Measurements from ENCODE around the gene MIA3. TPM values are rescaled to one million over a fixed set of nuclear protein-coding genes. Genes with fewer than 3 reads are reported as not detected.

MIA3 gene
- total RNA-seq, 2 donors from 2014 or later = 40.7 to 55.1 TPM

DNA sequence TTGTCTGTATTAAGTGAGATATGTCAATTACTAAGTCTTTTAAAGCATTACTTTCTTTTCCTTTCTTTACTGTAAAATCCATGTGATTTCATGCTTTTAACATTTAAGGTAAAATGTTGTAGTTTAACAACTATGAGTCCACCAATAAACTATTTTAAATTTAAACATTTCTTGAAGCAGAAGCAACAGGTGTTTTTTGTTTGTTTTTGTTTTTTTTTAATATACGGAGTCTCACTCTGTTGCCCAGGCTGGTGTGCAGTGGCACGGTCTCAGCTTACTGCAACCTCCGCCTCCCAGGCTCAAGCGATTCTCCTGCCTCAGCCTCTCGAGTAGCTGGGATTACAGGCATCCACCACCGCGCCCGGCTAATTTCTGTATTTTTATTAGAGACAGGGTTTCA is 78.8 kb downstream of the MIA3 start:
- no peaks in the 10 kb centered on the region for H3K9me3 Mint-ChIP-seq
- peaks cover 0 to 13% of the 10 kb centered on the region in 2 donors for H3K36me3 Mint-ChIP-seq
- no peak for ATAC-seq
- peak overlapping the region in 1 of 2 donors; percentile 87 for H3K27ac Mint-ChIP-seq
- no peak for DNase-seq (ENCODE audit: low spot score in 2 of 2)

DNA sequence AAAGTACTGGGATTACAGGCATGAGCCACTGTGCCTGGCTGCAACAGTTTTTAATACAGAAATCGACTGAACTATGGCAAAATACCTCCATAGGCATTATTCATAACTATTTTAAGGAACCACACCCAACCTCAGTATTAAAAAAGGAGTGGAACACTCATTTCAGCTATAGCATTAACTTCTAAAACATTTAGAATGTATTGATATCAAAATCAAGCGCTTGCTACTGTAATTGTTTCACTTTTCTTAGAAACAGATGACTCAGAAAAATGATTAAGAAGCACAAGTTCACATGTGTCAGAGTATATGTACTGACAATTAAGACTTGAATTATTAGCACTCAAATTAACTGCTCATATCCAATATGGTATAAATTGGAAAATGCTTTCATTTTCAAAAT is 79.3 kb downstream of the MIA3 start:
- H3K27ac Mint-ChIP-seq = peak overlapping the region in 1 of 2 donors; percentile 87
- H3K36me3 Mint-ChIP-seq = peaks cover under 1 to 13% of the 10 kb centered on the region in 2 donors
- ATAC-seq (peak in 1 of 2 donors; percentile 66), DNase-seq (ENCODE audit: low spot score in 2 of 2) (no peak)
- no peaks in the 10 kb centered on the region for H3K9me3 Mint-ChIP-seq

DNA sequence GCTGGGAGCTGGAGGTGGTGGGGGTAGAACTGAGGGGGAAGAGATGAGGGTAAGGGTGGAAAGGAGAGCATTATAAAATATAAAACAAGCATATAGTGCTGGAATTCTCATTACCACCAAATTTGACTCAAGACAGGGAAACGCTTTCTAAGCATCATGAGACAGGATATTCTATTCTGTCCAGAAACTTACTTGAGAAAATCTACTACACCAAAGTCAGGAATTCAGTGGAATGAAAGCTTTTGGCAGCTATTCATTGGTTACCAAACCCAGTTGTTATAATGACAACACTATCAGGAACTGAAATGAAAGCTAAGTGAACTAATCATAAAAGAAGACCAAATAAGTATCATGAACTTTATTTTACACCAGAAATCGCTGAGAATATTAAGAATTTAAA is 79.9 kb downstream of the MIA3 start:
- Mint-ChIP-seq H3K9me3 (no peaks in the 10 kb centered on the region), H3K36me3 (peaks cover 6 to 13% of the 10 kb centered on the region in 2 donors), H3K27ac (no peak overlapping the region)
- ATAC-seq (no peak), DNase-seq (ENCODE audit: low spot score in 2 of 2) (no peak)

DNA sequence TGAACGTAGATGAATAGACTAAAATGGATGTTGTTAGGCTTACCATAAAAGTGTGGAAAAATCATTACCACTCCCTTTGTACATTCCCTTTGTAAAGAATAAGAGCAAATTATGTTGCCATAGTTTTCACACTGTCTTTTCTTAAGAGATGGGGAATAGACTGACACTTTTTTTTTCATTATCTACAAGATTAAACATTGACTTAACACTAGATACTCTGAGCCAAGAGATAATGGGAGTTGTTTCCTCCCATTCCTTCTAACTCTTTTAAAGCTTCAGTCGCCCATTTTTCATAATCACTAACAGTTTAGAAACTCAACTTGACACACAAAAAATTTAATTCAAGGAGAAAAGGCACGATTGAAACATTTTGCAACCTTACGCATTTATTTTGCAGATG is 84.3 kb downstream of the MIA3 start:
- ATAC-seq (no peak), DNase-seq (ENCODE audit: low spot score in 2 of 2) (no peak)
- peaks cover 6 to 43% of the 10 kb centered on the region in 2 donors for H3K36me3 Mint-ChIP-seq
- no peak overlapping the region for H3K27ac Mint-ChIP-seq
- no peaks in the 10 kb centered on the region for H3K9me3 Mint-ChIP-seq

DNA sequence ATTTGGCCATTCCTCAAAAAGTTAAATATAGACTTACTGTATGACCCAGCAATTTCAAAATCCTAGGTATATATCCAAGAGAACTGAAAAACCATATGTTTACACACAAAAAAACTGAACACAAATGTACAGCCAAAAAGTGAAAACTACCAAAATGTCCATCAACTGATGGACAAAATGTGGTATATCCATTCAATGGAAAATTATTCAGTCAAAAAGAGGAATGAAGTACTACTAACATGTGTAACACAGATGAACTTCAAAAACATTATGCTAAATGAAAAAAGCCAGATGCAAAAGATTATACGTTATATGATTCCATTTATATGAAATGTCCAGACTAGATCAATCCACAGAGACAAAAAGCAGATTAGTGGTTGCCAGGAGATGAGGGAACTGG is 86.4 kb downstream of the MIA3 start:
- Mint-ChIP-seq H3K36me3 (peaks cover 6 to 47% of the 10 kb centered on the region in 2 donors), H3K9me3 (no peaks in the 10 kb centered on the region), H3K27ac (no peak overlapping the region)
- ATAC-seq (no peak), DNase-seq (ENCODE audit: low spot score in 2 of 2) (no peak)

DNA sequence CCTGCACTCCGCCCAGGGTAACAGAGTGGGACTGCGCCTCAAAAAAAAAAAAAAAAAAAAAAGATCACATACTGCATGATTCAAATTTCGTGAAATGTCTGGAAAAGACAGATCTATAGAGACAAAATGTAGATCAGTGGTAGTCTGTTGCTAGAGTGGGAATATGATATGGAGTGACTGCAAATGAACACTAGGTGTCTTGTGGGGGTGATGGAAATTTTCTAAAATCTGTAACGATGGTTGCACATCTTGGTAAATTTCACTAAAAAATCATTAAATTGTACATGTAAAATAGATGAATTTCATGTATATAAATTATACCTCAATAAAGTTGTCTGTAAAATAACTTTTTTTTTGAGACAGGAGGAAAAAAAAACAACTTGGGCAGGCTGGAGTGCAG is 88.9 kb downstream of the MIA3 start:
- no peak for ATAC-seq
- no peak for DNase-seq (ENCODE audit: low spot score in 2 of 2)
- H3K9me3 Mint-ChIP-seq = no peaks in the 10 kb centered on the region
- no peak overlapping the region for H3K27ac Mint-ChIP-seq
- peaks cover 21 to 59% of the 10 kb centered on the region in 2 donors for H3K36me3 Mint-ChIP-seq

DNA sequence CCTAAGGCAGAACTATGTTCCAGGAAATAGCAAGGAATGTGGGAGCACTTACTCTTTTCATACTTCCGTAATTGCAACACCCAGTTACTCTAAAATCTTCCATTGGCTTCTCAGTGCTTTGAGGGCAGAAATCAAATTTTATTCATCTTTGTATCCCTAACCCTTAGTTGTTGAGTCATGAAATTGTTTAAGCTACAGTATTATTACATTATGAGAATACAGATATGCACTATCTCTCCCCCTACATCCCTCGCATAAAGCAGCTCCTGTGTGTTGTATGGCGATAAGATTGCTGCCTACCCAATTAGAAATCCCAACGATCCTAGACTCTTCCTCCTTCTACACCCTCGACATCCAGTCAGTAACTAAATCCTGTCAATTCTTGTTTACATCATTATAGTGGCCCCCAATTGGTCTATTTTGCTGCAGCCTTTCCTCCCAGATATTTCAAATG is 91.8 kb downstream of the MIA3 start:
- H3K27ac Mint-ChIP-seq = no peak overlapping the region
- H3K36me3 Mint-ChIP-seq = peaks cover 35 to 65% of the 10 kb centered on the region in 2 donors
- no peak for ATAC-seq
- no peaks in the 10 kb centered on the region for H3K9me3 Mint-ChIP-seq
- DNase-seq (ENCODE audit: low spot score in 2 of 2) = no peak

DNA sequence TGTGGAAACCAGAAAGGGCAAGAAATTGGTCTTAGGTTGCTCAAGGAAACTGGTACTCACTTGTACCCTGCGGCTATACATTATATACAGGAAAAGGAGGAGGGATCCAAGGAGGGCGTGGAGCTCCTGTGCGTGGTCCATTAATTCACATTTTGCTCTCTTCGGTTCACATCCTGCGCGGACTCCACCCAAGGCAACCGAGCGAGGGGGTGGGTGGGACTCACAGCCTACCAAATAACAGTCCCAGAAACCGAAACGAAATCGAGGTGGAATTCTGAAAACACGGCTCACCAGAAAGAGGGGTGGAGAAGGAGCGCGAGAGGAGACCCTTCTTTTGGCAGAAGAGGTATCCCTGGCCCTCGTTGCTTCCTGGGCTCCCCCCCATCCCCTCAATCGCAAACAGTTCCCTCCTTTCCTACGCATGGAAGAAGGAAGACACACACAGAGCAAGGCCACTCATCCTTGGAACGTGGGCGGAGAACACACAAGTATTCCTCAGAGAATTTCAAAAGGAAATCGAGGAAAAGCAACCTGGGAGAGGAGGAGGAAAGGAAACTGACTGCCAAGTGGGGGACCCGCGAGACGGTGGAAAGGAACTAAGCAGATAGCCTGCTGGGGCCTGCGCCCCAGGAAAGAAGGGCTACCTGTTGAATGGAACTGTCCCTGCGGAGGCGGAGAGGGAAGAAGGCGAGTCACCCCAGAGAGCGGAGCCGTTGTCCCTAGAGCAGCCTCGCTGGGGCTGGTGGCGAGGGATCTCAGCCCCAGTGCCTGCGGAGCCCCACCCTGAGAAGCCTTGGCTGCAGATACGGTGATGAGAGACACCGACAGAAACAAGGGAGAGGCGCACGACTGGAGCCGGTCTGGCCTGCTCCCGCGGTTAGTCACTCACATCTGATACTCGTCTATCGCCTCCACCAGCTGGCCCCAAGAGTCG is 93.7 kb downstream of the MIA3 start:
- no peaks in the 10 kb centered on the region for H3K9me3 Mint-ChIP-seq
- H3K27ac Mint-ChIP-seq = peak overlapping the region; percentile 97 to 100
- peak; percentile 43 to 72 for DNase-seq (ENCODE audit: low spot score in 2 of 2)
- peaks cover 35 to 53% of the 10 kb centered on the region in 2 donors for H3K36me3 Mint-ChIP-seq
- peak; percentile 54 to 60 for ATAC-seq

DNA sequence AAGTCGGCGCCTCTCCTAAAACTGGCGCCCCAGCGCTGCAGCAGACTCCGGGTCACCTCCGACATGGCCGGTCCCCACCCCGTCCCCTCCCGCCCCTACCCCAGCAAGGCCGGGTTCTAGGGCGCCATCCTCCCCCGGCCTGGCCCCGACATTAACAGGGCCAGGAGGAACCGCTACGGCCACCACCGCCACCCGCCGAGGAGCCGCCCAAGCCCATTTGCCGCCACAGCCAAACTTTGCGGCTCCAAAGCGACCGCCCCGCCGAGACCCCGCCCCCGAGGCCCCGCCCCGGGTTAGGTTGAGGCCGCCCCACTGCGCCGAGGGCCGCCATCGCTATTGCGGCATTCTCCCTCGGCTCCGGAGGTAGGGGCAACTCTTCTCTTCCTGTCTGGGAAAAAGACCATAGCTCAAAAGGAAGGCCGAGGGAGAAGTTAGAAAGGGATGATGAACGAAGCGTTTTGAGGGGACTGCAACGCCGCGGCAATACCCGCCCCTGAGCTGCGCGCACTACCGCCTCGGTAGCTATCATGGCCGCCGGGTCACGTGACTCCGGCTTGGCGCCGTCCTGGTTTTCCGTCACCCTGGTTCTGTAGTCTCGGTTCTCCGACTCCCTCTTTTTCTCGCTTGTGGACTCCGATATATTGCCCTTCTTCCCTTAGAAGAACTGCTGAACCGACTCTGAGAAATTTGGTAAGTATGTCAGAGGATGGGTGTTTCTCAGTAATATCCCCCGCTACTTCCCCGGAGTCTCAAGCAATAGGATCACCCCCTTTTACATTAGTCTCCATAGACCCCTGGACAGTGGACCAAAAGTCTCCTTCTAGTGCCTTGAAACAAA is 94.6 kb downstream of the MIA3 start, which contains the start of the genes AIDA and BROX:
AIDA (minus strand) TSS at position 239 of the 838 bp plus-strand sequence; CDS start at position 65, 174 bp downstream.
BROX (plus strand) TSS at position 312 of the 838 bp plus-strand sequence. CDS start 3,136 bp downstream, outside the sequence.
- Mint-ChIP-seq H3K27ac (peak within 1 kb of the TSS; percentile 99 to 100), H3K36me3 (peaks cover 35 to 51% of the 10 kb centered on the region in 2 donors), H3K9me3 (no peaks in the 10 kb centered on the region)
- peak; percentile 85 to 87 for ATAC-seq
- DNase-seq (ENCODE audit: low spot score in 2 of 2) = peak; percentile 92 to 97

DNA sequence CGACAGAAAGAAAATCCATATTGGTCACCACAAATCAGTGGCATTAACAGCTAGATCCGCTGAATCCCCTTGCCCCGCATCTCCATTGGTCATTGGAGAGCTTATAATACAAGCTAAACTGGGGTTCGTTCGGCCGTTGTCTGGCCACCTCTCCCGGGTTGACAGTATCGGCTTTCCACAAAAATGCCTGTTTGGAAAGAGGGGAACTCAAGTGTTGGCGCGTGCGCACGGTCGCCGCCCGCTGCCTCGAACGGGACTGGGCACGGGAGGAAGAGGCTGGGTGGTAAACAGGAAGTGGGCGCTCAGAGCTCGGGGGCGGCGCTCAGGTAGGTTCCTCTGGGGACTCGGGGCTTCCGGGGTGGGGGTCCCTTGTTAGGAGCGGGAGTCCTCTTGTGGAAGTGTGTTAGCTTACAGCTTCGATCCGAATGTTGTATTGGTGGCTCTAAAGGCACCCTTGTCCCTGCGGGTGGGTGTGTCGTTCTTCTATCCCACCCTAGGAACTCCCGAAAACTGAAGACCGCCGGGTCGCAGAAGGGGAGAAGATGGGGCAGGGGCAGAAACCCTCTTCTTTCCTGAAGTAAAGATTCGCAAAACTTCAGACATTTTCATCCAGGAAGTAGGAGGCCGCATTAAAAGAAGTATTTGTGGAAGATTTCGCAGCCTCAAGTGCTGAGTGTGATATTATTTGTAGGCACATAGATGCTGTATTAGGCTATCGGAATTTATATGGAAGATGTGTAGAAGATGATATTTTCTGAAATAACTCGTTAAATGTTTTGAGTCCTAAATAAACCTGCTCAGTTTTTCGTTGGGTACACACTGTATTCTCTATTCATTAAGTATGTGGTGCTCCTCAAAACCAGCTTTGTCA is 95.4 kb downstream of the MIA3 start:
- peaks cover 35 to 51% of the 10 kb centered on the region in 2 donors for H3K36me3 Mint-ChIP-seq
- DNase-seq (ENCODE audit: low spot score in 2 of 2) (peak; percentile 80 to 87), ATAC-seq (peak; percentile 71 to 75)
- H3K27ac Mint-ChIP-seq = peak overlapping the region; percentile 99 to 100
- no peaks in the 10 kb centered on the region for H3K9me3 Mint-ChIP-seq

DNA sequence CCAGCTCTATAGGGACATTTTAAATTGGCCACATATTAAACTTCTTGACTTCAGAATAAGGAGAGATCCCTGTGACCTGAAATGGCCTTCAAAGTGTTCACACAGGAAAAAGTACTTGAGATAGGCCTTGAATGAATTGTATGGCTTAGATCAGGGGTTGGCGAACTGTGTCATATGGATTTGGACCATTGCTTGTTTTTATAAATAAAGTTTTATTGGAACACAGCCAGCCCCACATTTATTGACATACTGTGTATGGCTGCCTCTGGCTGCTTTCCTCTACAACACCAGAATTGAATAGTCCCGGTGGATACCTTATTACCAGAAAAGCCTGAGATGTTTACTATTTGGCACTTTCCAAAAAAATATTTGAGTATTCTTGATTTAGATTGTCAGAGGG is 98.5 kb downstream of the MIA3 start:
- H3K36me3 Mint-ChIP-seq = peaks cover 30 to 32% of the 10 kb centered on the region in 2 donors
- no peaks in the 10 kb centered on the region for H3K9me3 Mint-ChIP-seq
- ATAC-seq = no peak
- DNase-seq (ENCODE audit: low spot score in 2 of 2) = no peak
- H3K27ac Mint-ChIP-seq = peak overlapping the region in 1 of 2 donors; percentile 55

Other genes starting within 250 kb of the MIA3 start
- gene HHIPL2, start 70.0 kb upstream of the MIA3 start, total RNA-seq = under 1 TPM in 1 of 2 donors, not detected in 1; 0.45 TPM
- 10 to 100 TPM; 14.7 to 21.8 TPM for gene TAF1A, start 28.2 kb upstream of the MIA3 start, total RNA-seq
- gene AIDA, start 94.4 kb downstream of the MIA3 start, total RNA-seq = 10 to 100 TPM; 52.9 to 75.8 TPM
- 10 to 100 TPM; 36.7 to 38.2 TPM for gene BROX, start 94.5 kb downstream of the MIA3 start, total RNA-seq
- under 1 TPM in 1 of 2 donors, not detected in 1; 0.53 TPM for gene FAM177B, start 119.1 kb downstream of the MIA3 start, total RNA-seq
- 1 to 10 TPM; 1.5 to 2.0 TPM for gene DISP1, start 196.9 kb downstream of the MIA3 start, total RNA-seq